Measurements from ENCODE around the gene LMF1.

LMF1 gene

GRCh38 chr16:984121-984694 is 13.4 kb upstream of the LMF1 start:
- no peak for DNase-seq

- no peak for DNase-seq
These were observed 12.6 kb upstream of the LMF1 start for GRCh38 chr16:983044-984030.

- no peak for DNase-seq
These were observed 11.6 kb upstream of the LMF1 start for GRCh38 chr16:982145-983043.

GRCh38 chr16:981695-982144 is 10.9 kb upstream of the LMF1 start, which contains the start of gene SOX8:
SOX8 (plus strand) TSS chr16:981770; CDS start chr16:981923, 153 bp downstream.
- no peak for DNase-seq

GRCh38 chr16:980595-980854 is 9.7 kb upstream of the LMF1 start:
- no peak for DNase-seq

GRCh38 chr16:979859-980594 is 9.2 kb upstream of the LMF1 start:
- no peak for DNase-seq

- DNase-seq, result no peak
These were observed 8.4 kb upstream of the LMF1 start for GRCh38 chr16:979147-979546.

GRCh38 chr16:978403-978802 is 7.6 kb upstream of the LMF1 start:
- DNase-seq, result no peak

GRCh38 chr16:977896-978295 is 7.1 kb upstream of the LMF1 start:
- no peak for DNase-seq

- no peak for DNase-seq
These were observed 6.4 kb upstream of the LMF1 start for GRCh38 chr16:977081-977701.

GRCh38 chr16:976389-976931 is 5.7 kb upstream of the LMF1 start:
- DNase-seq, result no peak

- no peak for DNase-seq
These were observed 4.5 kb upstream of the LMF1 start for GRCh38 chr16:975291-975690.

GRCh38 chr16:974611-975261 is 4.0 kb upstream of the LMF1 start:
- no peak for DNase-seq

- DNase-seq, result no peak
These were observed 3.3 kb upstream of the LMF1 start for GRCh38 chr16:974001-974601.

GRCh38 chr16:973366-973765 is 2.6 kb upstream of the LMF1 start:
- no peak for DNase-seq

GRCh38 chr16:972316-973002 is 1.7 kb upstream of the LMF1 start:
- DNase-seq, result no peak

- no peak for DNase-seq
These were observed 1.2 kb upstream of the LMF1 start for GRCh38 chr16:971981-972315.

GRCh38 chr16:971582-971905 is 760 bp upstream of the LMF1 start:
- no peak for DNase-seq

GRCh38 chr16:970386-970765 is 408 bp downstream of the LMF1 start:
- no peak for DNase-seq

GRCh38 chr16:969508-970385 is 1.0 kb downstream of the LMF1 start:
- no peak for DNase-seq

Measured in SHP77 treated with DMSO at 0.1 percent for 48 hours (cell line).